HG03135 (cell line): ENCODE data around the gene CACNA1E.

Source experiments
- ATAC-seq: cut with Tn5 transposase; IDR thresholded peaks from one replicate; pipeline ENCODE4 v1.9.1; 2021; ENCODE audit warnings: mild to moderate bottlenecking, moderate library complexity; ENCODE audit not compliant: unreplicated experiment

The CACNA1E gene

DNA sequence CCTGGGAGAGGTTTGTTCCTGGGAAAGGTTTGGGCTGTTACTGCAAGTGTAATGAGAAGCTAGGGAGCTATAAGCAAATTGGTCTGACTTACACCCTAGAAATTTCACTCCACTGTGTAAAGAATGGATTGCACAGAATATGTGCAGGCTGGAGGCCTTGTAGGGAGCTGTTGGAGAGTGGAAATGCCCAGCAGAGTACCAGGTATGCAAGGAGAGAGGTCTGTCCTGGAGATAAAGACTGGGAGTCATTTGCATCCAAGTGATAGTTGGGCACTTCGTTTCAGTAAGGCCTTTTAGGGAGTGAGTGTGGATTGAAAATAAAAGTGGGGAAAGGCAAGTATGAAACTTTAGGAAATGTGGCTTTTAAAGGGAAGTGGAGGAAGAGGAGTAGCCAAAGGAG lies 75.8 kb downstream of the CACNA1E start:
- ATAC-seq = no peak

DNA sequence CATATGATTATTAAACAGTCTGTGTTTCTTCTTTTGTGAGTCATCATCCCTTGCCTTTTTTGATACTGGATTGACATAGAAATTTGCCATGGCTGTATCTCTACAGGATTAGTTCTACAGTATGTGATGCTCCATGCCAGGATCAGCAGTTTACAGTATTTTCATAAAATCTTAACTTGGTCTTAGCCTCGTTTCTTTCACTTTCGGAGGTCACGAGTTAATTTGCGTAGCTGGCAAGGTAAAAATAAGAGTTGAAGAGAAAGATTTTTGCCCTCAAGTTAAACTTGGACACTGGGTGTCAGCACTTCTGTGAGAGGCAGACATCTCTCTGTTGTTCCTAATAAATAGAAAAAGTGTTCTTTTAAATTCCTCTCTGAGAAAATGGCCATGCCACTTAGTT lies 79.1 kb downstream of the CACNA1E start:
- ATAC-seq = no peak

DNA sequence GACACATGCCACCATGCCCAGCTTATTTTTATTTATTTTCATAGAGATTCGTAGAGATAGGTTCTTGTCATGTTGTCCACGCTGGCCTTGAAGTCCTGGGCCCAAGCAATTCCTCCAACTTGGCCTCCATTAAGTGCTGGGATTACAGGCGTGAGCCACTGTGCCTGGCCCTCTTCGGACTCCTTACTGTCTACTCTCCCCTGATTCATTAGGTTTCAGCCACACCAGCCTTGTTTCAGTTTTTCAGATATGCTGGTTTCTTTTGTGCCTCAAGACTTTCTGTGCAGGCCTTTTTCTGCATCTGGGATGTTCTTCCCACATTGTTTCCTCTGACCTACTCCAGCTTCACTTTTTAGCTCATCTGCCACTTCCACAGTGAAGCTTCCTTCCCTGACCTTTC lies 85.4 kb downstream of the CACNA1E start:
- ATAC-seq = no peak

DNA sequence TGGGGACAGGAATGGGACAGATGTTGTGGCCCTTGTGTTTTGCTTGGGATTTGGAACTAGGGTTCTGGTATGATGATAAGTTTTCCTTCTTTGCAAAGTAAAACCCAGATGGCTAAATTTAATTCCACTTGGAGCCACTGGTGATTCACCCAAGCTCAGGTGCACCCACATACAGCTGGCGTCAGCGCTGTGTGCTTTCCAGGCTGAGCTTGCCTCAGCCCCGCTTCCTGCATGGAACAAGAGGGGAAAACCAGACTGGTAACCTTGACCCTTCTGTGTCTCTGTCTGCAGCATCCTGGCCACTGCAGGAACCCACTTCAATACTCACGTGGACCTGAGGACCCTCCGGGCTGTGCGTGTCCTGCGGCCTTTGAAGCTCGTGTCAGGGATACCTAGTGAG lies 94.2 kb downstream of the CACNA1E start:
- ATAC-seq = no peak

DNA sequence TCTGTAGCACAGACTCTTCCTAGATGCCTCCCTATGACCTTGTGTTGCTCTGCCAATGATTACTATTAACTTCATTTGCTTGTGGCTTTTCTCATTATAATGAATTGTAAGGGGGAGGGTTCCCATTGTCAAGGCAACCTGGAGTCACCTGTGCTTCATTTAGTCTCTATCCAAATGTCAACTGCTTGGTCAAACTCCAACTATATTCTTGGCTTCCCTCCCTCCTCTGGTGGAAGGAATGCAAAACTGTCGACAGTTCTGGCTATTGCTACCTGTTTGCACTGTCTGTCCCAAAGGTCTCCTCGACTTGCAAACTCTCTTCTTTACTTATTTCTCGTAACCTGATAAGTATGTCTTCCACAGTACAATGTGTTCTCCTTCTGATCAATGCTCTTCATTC lies 100.3 kb downstream of the CACNA1E start:
- no peak for ATAC-seq

DNA sequence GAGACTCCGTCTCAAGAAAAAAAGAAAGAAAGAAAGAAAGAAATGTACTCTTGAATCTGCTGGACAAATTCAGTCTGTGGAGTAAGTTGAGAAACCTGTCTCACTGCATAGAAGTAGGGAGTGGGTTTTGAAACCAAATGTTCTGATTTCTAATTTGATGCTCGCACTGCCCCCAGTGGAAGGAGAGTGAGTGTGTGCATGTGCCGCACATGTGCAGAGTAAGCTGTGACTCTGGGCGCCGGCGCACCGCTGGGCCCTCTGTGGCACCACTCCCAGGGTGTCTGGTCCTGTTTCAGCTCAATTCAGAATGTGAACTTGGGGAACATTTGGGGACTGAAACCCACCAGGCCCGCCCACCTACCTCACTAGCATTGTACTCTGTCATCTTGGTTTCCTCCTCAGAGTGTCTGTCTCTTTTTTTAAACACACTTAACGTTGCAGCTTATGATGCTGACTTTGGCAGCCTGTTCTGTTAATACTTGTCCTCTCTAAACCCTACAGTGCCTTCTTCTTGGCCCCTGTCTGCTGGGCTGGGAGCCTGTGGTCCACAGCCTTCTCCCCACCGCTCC lies 104.6 kb downstream of the CACNA1E start:
- ATAC-seq = no peak

DNA sequence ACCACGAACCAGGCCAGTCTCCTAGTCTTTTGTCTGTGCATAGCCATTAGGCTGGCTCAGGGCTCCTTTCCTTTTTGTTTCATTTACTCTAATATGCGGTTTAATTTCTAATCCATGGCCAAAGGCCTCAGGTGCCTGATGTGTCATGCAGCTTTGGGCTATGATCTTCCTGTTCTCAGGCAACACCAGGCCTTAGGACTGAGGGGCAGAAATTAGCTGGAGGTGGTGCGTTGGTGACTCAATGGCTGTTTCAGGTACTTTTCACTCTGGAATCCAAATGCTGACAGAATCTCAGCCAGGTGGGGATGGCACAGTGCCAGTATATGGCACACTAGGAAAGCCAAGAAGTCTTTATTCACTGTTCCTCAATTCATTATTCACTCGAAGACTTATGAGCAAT lies 105.3 kb downstream of the CACNA1E start:
- ATAC-seq = no peak

DNA sequence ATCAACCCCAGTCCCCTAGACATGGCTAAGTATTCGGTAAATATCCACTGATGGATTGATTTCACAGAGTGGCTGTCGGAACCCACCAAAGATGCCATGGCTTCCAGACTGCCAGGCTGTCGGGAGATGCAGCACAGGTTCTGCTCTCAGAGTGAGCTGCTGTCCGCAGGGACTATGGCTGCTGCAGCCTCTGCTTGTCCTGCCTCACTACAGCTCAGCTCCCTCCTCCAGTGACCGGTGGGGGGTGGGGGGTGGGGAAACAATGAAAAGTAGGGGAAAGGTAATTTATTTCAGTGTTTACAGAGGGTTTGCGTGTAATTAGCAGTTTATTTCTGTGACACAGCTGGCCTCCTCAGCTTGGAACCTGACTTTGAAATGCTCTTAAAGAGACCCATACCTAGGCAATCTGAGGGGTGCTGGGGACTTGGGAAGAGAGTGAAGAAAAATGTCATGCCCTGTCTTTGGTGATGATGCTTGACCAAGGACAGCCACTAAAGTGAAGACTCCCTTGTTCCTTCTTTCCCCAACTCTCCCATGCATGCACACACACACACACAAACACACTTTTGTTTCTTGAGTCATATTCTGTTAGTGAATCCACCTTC lies 109.0 kb downstream of the CACNA1E start:
- ATAC-seq = no peak

DNA sequence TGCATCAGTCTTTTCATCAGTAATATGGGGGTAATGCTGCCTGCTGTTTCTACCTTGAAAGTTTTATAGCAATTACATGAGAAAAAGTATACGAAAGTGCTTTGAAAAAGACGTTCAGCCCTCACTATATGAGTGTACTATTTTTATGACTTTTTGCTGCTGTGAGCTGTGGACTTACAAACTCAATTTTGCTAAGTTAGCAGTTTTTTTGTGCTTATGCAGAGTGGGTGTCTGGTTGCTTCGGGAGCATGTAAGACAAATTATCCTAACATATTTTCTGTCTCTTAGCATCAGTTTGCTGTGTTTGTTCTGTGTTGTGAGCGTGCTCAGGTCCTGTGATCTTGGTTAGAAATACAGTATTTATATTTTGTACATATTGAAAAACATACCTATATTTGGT lies 109.7 kb downstream of the CACNA1E start:
- ATAC-seq = no peak

DNA sequence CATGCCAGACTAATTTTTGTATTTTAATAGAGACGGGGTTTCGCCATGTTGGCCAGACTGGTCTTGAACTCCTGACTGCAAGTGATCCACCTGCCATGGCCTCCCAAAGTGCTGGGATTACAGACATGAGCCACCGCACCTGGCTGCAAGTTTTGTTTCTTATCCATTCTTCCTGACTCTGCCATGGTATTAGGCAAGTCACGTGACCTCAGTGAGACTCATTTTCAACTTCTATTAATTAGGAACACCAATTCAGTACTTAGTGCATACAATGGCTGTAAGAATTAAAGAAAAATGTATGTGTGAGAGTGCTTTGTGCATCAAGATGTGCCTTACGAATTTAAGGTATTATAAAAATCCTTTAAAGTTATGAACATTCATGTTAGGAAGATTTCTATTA lies 111.2 kb downstream of the CACNA1E start:
- ATAC-seq = no peak

DNA sequence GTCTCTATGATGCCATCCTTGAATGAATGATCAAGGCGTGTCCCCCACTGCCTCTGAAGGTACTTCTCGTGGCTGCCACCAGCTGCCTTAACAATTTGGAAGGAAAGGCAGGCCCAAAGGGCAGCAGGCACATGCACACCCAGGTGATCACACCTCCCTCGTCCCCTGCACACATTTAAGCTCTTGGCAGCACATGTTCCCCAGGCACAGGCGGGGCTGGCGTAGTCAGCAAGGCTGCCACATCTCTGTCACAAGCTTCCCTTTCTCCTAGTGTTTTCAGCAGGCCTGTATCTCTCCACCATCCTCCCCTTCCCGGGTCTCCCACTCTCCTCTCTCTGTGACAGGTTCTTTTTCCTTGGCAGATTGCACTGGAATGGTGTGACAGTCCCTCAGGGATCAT lies 111.9 kb downstream of the CACNA1E start:
- no peak for ATAC-seq

DNA sequence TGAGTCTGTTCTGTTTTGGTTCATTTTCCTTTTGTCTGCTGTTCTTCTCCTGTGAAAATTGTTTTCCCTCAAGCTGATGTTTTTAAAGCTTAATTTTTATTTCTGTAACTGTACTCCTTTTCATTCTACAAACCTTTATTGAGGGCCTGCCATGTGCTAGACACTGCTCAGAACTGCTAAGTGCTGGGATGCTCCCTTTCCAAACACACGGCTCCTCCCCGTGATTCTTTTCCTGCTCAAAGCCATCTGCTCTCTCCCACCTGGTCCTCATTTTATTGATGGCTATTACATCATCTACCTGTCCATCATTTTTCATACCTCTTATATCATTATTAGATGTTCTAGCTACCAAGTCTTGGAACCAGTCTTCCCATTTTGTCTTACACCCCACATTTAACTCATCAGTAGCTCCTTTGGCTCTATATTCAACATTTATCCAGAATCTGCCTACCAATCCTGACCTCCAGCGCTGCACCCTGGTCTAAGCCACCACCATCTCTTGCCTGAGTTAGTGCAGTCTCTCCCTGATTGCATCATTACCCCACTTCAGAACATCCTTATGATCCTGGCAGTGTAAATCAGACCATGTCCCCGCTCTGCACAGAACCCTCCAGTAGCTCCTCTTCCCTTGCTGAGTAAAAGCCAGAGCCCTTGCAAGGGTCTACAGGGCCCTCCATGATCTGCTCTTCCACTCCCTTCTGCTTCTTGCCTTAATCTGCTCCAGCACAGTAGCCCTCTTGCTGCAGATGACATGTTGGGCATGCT lies 118.1 kb downstream of the CACNA1E start:
- ATAC-seq = no peak

DNA sequence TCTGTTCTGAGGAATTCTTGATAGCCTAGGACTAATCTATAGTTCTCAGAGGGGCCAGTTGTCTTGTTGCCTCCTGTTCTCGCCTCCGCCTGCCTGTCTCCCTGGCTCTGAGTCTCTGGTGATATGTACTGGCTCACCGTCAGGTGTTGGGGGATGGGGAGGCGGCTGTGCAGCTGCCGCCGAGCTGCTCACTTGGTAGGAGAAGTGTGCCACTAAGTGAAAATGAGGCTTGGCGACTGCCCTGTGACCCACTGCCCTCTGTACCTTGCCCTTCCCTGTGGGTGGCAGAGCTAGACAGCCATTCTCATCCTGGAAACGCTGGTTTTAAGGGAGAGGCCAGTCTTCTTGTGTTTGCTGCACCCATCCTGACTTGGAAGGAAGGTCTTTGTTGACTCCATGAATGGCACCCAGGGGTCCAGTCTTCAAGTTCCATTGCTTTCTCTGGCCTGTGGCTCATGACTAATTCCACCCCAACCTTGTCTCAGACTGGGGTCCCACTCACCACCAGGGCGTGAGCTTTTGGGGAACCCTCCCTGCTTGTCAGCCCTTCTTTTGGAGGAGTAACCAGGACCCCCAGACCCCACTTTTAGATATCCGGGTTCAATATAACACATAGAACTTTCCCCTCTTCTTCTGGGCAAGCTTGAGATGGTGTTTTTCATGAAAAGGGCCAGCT lies 120.6 kb downstream of the CACNA1E start:
- no peak for ATAC-seq

DNA sequence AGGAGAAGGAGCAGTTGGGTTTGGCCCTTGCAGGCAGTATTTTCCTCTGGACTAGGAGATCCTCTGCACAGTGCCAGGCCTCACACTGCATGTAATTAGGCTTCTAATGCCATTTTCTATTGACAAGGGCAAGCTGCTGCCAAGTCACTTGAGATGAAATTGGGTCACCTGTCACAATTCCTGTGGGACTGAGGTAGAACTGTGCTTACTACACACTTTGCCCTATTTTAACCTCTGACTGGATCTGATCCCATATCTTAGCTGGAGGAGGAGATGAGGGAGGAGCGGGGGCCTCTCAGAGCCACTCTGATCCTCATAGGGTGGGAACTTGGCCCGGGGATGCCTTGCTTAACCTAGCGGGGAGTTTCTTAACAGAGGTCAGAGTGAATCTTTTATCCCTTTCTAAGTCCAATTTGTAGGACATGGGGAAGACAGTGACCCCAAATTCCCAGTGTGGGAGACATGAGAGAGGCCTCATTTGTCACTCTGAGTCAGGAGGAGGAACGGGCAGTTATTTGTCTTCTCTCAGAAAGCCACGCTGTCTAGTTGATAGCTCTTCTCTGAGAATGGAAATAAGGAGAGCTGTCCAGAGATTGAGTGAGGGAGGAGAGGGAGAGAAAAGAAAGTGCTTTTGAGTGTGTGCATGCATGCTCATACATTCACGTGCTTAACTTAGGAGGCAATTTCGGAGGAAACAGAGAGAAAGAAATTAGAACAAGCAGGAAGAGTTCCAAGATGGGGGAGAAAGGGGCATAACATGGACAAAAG lies 121.3 kb downstream of the CACNA1E start:
- ATAC-seq = no peak

DNA sequence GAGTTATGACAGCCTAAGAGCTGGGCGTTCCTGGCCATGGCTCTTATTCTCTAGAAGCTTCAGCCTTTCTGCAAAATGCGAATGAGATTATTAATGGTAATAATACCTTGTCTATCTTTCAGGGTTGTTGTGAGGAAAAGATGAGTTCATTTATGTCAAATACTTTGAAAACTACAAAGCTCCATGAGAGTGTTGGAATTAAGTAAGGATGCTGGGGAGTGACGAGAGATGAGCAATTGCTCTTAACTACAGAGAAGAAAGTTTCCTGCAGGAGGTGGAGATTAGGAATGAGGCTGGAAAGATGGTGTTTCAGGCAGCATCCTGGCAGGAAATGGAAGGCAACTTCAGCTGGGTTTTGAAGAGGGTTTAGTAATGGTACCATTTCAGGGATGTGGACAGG lies 124.2 kb downstream of the CACNA1E start:
- ATAC-seq = no peak

DNA sequence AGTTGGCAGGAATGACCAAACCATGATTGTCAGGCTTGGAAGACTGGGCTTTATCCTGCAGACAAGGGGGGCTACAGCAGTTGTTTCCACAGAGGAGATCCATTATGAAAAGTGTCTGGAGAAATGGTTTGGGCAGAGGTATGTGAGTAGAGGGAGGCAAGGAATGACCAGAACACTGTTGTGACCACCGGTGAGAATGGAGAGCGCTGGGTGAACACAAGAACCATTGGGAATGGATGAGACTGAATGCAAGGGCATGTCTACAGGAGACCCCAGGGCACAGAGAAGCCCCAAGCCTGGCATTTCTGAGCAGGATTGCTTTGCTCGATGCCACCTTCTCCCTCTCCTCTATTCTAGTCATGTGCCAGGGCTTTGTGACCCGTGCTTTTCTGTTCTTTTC lies 125.1 kb downstream of the CACNA1E start:
- no peak for ATAC-seq

DNA sequence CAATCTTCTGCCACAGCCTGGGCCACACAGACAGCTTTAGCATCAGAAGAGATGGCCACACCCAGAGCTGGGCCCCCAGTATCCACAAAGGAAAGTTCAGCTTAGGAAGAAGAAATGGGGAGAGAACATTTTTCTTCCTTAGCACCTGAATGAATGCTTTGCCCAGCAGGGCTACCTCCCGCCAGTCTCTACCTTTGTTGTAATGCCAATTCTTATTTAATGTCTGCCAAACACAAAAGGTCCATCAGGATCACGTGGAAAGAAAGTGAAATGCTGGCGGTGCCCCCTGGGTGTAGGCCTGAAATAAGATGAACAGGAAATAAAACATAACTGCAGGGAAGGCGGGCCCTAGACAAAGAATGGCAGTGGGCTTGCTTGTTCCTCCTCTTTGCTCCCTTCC lies 125.6 kb downstream of the CACNA1E start:
- no peak for ATAC-seq

DNA sequence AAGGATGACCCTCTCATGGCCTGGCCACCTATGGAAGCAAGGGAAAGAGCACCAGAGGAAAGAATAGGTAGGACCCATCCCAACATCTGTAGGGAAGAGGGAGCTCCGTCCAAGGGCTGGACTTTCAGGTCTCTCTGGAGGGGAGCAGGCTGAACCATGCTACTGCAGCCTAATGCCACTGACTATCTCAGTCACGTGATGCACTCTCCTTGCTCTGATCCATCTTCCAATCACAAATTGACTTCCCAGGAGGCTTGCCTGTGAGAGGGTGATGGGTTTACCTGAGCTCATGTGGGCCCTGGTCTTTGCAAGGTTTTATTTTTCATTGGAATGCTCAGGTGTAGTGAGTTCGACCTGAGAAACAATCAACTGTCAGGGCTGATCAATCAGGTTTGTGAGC lies 128.8 kb downstream of the CACNA1E start:
- no peak for ATAC-seq

DNA sequence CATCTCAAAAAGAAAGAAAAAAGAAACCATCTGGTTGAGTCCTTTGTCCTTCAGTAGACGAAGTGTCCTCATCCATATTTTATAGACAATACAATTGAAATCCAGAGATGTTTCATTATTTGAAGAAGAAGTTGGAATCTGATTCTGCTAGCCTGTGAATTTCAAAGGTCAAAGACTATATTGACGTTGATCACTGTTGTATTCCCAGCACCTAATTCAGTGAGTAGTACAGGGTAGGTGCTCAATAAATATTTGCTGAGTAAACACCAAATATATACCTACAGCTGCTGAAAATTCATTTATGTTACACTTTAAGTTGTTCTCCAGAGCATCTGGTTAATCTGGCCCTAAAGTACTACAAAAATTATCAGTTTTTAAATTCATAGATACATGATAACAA lies 135.2 kb downstream of the CACNA1E start:
- no peak for ATAC-seq

DNA sequence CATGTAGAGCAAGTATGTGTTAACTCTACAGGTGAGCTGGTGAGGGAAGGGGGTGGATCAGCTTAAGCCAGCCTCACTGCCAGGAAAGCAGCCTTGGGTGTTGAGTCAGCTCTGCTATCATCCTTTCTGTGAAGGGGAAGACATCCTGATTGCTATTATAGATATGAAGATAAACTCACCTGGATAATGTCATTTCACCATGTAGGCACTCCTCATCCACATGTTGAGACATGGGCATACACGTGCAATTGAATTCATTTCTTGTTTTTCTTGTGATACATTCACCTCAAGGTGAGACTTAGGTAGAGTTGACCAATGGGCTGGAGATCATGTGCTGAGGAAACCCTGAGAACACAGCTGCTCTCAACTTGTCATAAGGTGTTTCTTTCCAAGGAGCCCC lies 136.9 kb downstream of the CACNA1E start:
- ATAC-seq = no peak

DNA sequence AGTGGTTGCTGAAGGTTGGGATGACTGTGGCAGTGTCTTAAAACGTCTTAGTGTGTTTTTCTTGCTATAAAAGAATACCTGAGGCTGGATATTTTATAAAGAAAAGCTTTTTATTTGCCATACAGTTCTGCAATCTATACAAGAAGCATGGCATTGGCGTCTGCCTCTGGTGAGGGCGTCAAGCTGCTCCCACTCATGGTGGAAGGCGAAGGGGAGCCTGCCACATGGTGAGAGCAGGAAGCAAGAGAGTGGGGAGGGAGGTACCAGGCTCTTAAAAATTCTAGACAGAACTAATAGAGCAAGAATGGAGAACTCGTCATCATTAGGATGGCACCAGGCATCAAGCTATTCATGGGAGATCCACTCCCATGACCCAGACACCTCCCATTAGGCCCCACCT lies 140.5 kb downstream of the CACNA1E start:
- ATAC-seq = no peak
